Ascending aorta (tissue), 2 donors: ENCODE measurements around the gene PCDHGB2. TPM values are rescaled to one million over a fixed set of nuclear protein-coding genes. Genes with fewer than 3 reads are reported as not detected.

Experiments
- DNase-seq, 2 donors: peaks; one replicate each; pipeline ENCODE4 v3.0.0-alpha.2; 2019; ENCODE audit warnings: low spot score in 2 of 2
- H3K27ac ChIP-seq, 2 donors: fragments of 200-600 bp; sonication (generic); one replicate each; pipeline ENCODE4 v1.5.1; 2016 to 2017; ENCODE audit warnings: mild to moderate bottlenecking in 1 of 2
- H3K27me3 ChIP-seq: fragments of 200-600 bp; sonication (generic); one replicate; pipeline ENCODE4 v1.5.1; 2017
- H3K36me3 ChIP-seq, 2 donors: fragments of 200-600 bp; sonication (generic); one replicate each; pipeline ENCODE4 v1.5.1; 2016
- H3K4me1 ChIP-seq, 2 donors: fragments of 200-600 bp; sonication (generic); one replicate each; pipeline ENCODE4 v1.5.1; 2016 to 2017; ENCODE audit warnings: mild to moderate bottlenecking in 1 of 2
- H3K4me3 ChIP-seq, 2 donors: fragments of 200-600 bp; sonication (generic); one replicate each; pipeline ENCODE4 v1.5.1; 2016 to 2017; ENCODE audit warnings: mild to moderate bottlenecking in 1 of 2
- H3K9me3 ChIP-seq, 2 donors: fragments of 200-600 bp; sonication (generic); one replicate each; pipeline ENCODE4 v1.5.1; 2016
- intact Hi-C: fragments of 100-400 bp; cut with DNase I; formaldehyde crosslinking; loops from one replicate; pipeline ENCODE4 v1.15.1; 2023
- total RNA-seq: library from RNA; depleted of rRNA; stranded (reverse); fragments of >200 nt; gene quantifications from one replicate; pipeline ENCODE4 v1.1.0, GENCODE V29; 2016
- TF ChIP-seq, protein P1 (sequence below), 3 experiments: fragments of 200-600 bp in 2 of 3; fragments of 450-650 bp in 1 of 3; sonication (generic) in 2 of 3; IDR thresholded peaks; one replicate each; pipeline ENCODE4 v1.5.1; 2016 to 2019; ENCODE audit warnings: antibody characterized with exemption in 3 of 3, mild to moderate bottlenecking in 1 of 3, moderate library complexity in 1 of 3

PCDHGB2 gene
- total RNA-seq, 1 donor from 2014 or later: 12.2 TPM

DNA sequence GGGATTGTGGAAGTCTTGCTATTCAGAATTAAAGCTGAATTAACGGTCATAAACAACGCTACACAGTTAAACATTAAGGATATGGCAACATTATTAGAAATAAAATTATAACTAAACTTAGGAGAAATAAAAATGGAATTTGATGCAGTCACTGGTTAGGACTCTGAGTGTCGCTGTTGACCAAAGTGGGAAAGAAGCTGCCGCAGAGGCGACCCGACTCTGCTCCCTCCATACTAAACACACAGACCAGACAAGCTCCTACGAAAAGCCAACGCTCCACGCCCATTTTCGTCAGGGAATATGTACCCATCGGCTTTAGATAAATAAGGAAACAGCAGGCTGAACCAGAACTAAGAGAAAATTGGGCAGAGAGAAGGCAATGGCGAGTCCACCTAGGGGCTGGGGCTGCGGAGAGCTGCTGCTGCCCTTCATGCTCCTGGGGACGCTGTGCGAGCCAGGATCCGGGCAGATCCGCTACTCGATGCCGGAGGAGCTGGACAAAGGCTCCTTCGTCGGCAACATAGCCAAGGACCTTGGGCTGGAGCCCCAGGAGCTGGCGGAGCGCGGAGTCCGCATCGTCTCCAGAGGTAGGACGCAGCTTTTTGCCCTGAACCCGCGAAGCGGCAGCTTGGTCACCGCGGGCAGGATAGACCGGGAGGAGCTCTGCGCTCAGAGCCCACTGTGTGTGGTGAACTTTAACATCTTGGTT lies 4.3 kb downstream of the PCDHGB2 start, which contains the start of gene PCDHGA5:
Gene PCDHGA5 (plus strand): TSS at position 211 of the 709 bp plus-strand sequence. CDS start 169 bp downstream, at position 380.
- intact Hi-C loops: no loop called here
- no peak for DNase-seq
- H3K9me3 ChIP-seq: peaks cover 93 to 98% of the 10 kb centered on the region in 2 donors
- H3K27ac ChIP-seq: no peak within 1 kb of the TSS
- no peaks in the 10 kb centered on the region for H3K27me3 ChIP-seq
- H3K36me3 ChIP-seq: no peaks in the 10 kb centered on the region
- peak within 1 kb of the TSS; percentile 31 to 35 for H3K4me3 ChIP-seq
- TF ChIP-seq, protein P1, sequence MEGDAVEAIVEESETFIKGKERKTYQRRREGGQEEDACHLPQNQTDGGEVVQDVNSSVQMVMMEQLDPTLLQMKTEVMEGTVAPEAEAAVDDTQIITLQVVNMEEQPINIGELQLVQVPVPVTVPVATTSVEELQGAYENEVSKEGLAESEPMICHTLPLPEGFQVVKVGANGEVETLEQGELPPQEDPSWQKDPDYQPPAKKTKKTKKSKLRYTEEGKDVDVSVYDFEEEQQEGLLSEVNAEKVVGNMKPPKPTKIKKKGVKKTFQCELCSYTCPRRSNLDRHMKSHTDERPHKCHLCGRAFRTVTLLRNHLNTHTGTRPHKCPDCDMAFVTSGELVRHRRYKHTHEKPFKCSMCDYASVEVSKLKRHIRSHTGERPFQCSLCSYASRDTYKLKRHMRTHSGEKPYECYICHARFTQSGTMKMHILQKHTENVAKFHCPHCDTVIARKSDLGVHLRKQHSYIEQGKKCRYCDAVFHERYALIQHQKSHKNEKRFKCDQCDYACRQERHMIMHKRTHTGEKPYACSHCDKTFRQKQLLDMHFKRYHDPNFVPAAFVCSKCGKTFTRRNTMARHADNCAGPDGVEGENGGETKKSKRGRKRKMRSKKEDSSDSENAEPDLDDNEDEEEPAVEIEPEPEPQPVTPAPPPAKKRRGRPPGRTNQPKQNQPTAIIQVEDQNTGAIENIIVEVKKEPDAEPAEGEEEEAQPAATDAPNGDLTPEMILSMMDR (IDR thresholded peaks at IDR 0.05): no peak
- no peaks in the 10 kb centered on the region for H3K4me1 ChIP-seq

DNA sequence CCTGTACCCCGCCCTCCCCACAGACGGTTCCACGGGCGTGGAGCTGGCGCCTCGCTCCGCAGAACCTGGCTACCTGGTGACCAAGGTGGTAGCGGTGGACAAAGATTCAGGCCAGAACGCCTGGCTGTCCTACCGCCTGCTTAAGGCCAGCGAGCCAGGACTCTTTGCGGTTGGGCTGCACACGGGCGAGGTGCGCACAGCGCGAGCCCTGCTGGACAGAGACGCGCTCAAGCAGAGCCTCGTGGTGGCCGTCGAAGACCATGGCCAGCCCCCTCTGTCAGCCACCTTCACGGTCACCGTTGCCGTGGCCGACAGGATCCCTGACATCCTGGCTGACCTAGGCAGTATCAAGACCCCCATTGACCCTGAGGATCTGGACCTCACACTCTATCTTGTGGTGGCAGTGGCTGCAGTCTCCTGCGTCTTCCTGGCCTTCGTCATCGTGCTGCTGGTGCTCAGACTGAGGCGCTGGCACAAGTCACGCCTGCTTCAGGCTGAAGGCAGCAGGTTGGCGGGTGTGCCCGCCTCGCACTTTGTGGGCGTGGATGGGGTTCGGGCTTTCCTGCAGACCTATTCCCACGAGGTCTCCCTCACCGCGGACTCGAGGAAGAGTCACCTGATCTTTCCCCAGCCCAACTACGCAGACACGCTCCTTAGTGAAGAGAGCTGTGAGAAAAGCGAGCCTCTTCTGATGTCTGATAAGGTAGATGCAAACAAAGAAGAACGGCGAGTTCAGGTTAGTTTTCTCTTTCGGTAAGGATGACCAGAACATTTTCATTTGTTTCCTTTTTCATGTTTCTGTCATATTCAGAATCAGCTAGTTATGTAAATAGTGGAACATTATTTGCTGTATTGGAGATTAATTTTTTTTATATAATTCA lies 6.5 kb downstream of the PCDHGB2 start:
- intact Hi-C loops: no loop called here
- Histone ChIP-seq H3K4me1 (no peaks in the 10 kb centered on the region), H3K36me3 (no peaks in the 10 kb centered on the region), H3K9me3 (peaks cover 93 to 98% of the 10 kb centered on the region in 2 donors), H3K27ac (no peak overlapping the region), H3K27me3 (no peaks in the 10 kb centered on the region), H3K4me3 (peak overlapping the region in 1 of 2 donors; percentile 13)
- TF ChIP-seq, protein P1 (IDR thresholded peaks at IDR 0.05): no peak
- no peak for DNase-seq

DNA sequence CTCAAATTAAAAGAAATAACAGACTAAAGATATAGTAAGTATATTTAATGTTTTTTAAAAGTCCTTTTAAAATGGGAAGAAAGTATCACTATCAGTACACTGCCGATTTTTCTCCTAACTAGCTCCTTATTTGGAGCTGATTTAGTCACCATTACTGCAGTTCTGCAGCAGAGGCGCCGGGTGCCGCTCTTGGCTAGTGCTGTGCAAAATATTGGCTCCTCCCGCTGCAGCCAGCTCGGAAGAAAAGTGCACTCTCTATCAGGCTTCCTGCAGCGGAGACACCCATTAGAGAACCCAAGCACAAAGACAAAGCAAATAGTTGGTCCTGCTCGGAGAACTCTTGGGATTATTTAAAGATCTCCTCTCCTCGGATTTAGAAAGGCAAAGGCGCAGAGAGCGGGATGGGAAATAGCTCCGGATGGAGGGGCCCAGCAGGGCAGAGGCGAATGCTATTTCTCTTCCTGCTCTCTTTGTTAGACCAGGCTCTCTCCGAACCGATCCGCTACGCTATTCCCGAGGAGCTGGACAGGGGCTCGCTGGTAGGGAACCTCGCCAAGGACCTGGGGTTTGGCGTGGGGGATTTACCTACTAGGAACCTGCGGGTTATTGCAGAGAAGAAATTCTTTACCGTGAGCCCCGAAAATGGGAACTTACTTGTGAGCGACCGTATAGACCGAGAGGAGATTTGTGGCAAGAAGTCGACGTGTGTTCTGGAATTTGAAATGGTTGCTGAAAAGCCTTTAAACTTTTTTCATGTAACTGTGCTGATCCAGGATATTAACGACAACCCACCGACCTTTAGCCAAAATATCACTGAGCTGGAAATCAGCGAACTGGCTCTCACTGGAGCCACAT lies 10.4 kb downstream of the PCDHGB2 start, which contains the start of gene PCDHGB3:
Gene PCDHGB3 (plus strand): TSS at position 249 of the 855 bp plus-strand sequence. CDS start 153 bp downstream, at position 402.
- intact Hi-C loops: no loop called here
- H3K36me3 ChIP-seq: no peaks in the 10 kb centered on the region
- TF ChIP-seq, protein P1 (IDR thresholded peaks at IDR 0.05): no peak
- H3K4me1 ChIP-seq: no peaks in the 10 kb centered on the region
- peaks cover 94 to 100% of the 10 kb centered on the region in 2 donors for H3K9me3 ChIP-seq
- no peak for DNase-seq
- no peaks in the 10 kb centered on the region for H3K27me3 ChIP-seq
- no peak within 1 kb of the TSS for H3K27ac ChIP-seq
- peak within 1 kb of the TSS; percentile 14 to 24 for H3K4me3 ChIP-seq

DNA sequence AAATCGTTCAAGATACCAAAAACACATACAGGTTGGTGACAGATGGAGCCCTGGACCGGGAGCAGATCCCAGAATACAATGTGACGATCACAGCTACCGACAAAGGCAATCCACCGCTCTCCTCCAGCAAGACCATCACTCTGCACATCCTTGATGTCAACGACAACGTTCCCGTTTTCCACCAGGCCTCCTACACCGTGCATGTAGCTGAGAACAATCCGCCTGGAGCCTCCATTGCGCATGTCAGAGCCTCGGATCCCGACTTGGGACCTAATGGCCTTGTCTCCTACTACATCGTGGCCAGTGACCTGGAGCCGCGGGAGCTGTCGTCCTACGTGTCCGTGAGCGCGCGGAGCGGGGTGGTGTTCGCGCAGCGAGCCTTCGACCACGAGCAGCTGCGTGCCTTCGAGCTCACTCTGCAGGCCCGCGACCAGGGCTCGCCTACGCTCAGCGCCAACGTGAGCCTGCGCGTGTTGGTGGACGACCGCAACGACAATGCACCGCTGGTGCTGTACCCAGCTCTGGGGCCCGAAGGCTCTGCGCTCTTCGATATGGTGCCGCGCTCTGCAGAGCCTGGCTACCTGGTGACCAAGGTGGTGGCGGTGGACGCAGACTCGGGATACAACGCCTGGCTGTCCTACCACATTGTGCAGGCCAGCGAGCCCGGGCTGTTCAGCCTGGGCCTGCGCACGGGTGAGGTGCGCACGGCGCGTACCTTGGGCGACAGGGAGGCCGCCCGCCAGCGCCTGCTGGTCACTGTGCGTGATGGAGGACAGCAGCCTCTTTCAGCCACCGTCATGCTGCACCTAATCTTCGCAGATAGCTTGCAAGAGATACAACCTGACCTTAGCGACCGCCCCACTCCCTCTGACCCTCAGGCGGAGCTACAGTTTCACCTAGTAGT lies 12.0 kb downstream of the PCDHGB2 start:
- Histone ChIP-seq H3K4me3 (no peak overlapping the region), H3K27ac (no peak overlapping the region), H3K9me3 (peaks cover 90 to 100% of the 10 kb centered on the region in 2 donors), H3K27me3 (no peaks in the 10 kb centered on the region), H3K36me3 (no peaks in the 10 kb centered on the region), H3K4me1 (no peaks in the 10 kb centered on the region)
- TF ChIP-seq, protein P1 (IDR thresholded peaks at IDR 0.05): no peak
- no peak for DNase-seq
- intact Hi-C loops: no loop called here
